GM23338 (cell line): ENCODE measurements around the gene MYF6. TPM values are rescaled to one million over a fixed set of nuclear protein-coding genes. Genes with fewer than 3 reads are reported as not detected.

Source experiments
- ATAC-seq: fragments of 200-7000 bp; cut with Tn5 transposase; 3 replicates; pipeline ENCODE4 v1.9.1; 2020
- DNase-seq: peaks from one replicate; pipeline ENCODE4 v3.0.0-alpha.2; 2015; ENCODE audit warnings: low spot score
- H2AFZ ChIP-seq: fragments of 200-600 bp; sonication (generic); 2 replicates; pipeline ENCODE4 v1.8.0; 2016; ENCODE audit warnings: antibody characterized with exemption, mild to moderate bottlenecking, moderate library complexity
- H3F3A ChIP-seq: fragments of 200-600 bp; sonication (generic); replicated peaks from 2 replicates; pipeline ENCODE4 v1.8.0; 2017; ENCODE audit warnings: antibody characterized with exemption, mixed run types, low read depth
- H3K27ac ChIP-seq: fragments of 200-600 bp; sonication (generic); 2 replicates; pipeline ENCODE4 v1.6.1; 2016; ENCODE audit warnings: low read depth
- H3K27me3 ChIP-seq: fragments of 200-600 bp; sonication (generic); 2 replicates; pipeline ENCODE4 v1.8.0; 2016; ENCODE audit warnings: mild to moderate bottlenecking, mixed run types, moderate library complexity; ENCODE audit not compliant: insufficient read depth
- H3K36me3 ChIP-seq: fragments of 200-600 bp; sonication (generic); 2 replicates; pipeline ENCODE4 v1.8.0; 2016; ENCODE audit warnings: mild to moderate bottlenecking; ENCODE audit not compliant: insufficient read depth
- H3K4me1 ChIP-seq: fragments of 200-600 bp; sonication (generic); 2 replicates; pipeline ENCODE4 v1.8.0; 2016; ENCODE audit warnings: mild to moderate bottlenecking, moderate library complexity; ENCODE audit not compliant: insufficient read depth
- H3K4me2 ChIP-seq: fragments of 200-600 bp; sonication (generic); 2 replicates; pipeline ENCODE4 v1.7.1; 2017; ENCODE audit warnings: mixed run types
- H3K4me3 ChIP-seq: fragments of 200-600 bp; sonication (generic); 2 replicates; pipeline ENCODE4 v1.6.1; 2016; ENCODE audit warnings: mixed run types
- H3K79me2 ChIP-seq: fragments of 200-600 bp; sonication (generic); replicated peaks from 2 replicates; pipeline ENCODE4 v1.8.0; 2017; ENCODE audit warnings: mild to moderate bottlenecking; ENCODE audit not compliant: insufficient read depth
- H3K9me2 ChIP-seq: fragments of 200-600 bp; sonication (generic); 2 replicates; pipeline ENCODE4 v1.8.0; 2017; ENCODE audit not compliant: insufficient read depth
- H4K20me1 ChIP-seq: fragments of 200-600 bp; sonication (generic); replicated peaks from 2 replicates; pipeline ENCODE4 v1.8.0; 2017; ENCODE audit warnings: mild to moderate bottlenecking; ENCODE audit not compliant: insufficient read depth
- H3K27ac Mint-ChIP-seq: 2 replicates; pipeline ENCODE4 v1.8.0; 2020; ENCODE audit warnings: inconsistent platforms, mild to moderate bottlenecking, moderate library complexity, mixed read lengths
- H3K27me3 Mint-ChIP-seq: 3 replicates; pipeline ENCODE4 v1.8.0; 2022; ENCODE audit warnings: low read depth, mild to moderate bottlenecking, moderate library complexity, mixed read lengths, inconsistent platforms; ENCODE audit not compliant: insufficient read depth, poor library complexity
- H3K36me3 Mint-ChIP-seq: 3 replicates; pipeline ENCODE4 v1.8.0; 2021; ENCODE audit warnings: low read depth, mild to moderate bottlenecking, inconsistent platforms, moderate library complexity, mixed read lengths
- H3K4me1 Mint-ChIP-seq: 3 replicates; pipeline ENCODE4 v1.8.0; 2020; ENCODE audit warnings: mild to moderate bottlenecking, inconsistent platforms, mixed read lengths
- H3K4me3 Mint-ChIP-seq: 3 replicates; pipeline ENCODE4 v1.8.0; 2021; ENCODE audit warnings: moderate library complexity, mild to moderate bottlenecking, inconsistent platforms, mixed read lengths
- H3K9me3 Mint-ChIP-seq: 3 replicates; pipeline ENCODE4 v1.8.0; 2020; ENCODE audit warnings: moderate library complexity, mild to moderate bottlenecking, inconsistent platforms, mixed read lengths
- CREB1 ChIP-seq: fragments of 250-450 bp; sonication (Bioruptor Pico); IDR thresholded peaks from 2 replicates; pipeline ENCODE4 v1.5.0; 2020; ENCODE audit warnings: low read depth, mild to moderate bottlenecking, moderate library complexity
- CTCF ChIP-seq, 2 experiments: fragments of 200-600 bp in 1 of 2; sonication (generic) in 1 of 2; conservative IDR thresholded peaks; 2 replicates each; pipeline versions ENCODE4 v1.5.1 to v1.6.1; 2016 to 2017; ENCODE audit warnings: antibody characterized with exemption in 2 of 2, low read depth in 2 of 2, mild to moderate bottlenecking in 2 of 2, moderate library complexity in 1 of 2
- EZH2 ChIP-seq: fragments of 200-600 bp; sonication (generic); IDR thresholded peaks from one replicate; pipeline ENCODE4 v1.8.0; 2017; ENCODE audit warnings: antibody characterized with exemption, mild to moderate bottlenecking, low read depth; ENCODE audit not compliant: unreplicated experiment
- JUNB ChIP-seq: IDR thresholded peaks from one replicate; pipeline ENCODE4 v1.6.1; 2016; ENCODE audit warnings: antibody characterized with exemption; ENCODE audit not compliant: unreplicated experiment
- POLR2AphosphoS5 ChIP-seq: IDR thresholded peaks from 2 replicates; pipeline ENCODE4 v1.6.1; 2016; ENCODE audit warnings: antibody characterized with exemption, low read depth
- STAT1 ChIP-seq: IDR thresholded peaks from one replicate; pipeline ENCODE4 v1.6.1; 2016; ENCODE audit warnings: antibody characterized with exemption; ENCODE audit not compliant: unreplicated experiment
- ZNF114 ChIP-seq: fragments of 250-450 bp; sonication (Bioruptor Pico); IDR thresholded peaks from 2 replicates; pipeline ENCODE4 v1.5.0; 2020; ENCODE audit warnings: mild to moderate bottlenecking, moderate library complexity
- ZNF331 ChIP-seq: fragments of 250-450 bp; sonication (Bioruptor Pico); IDR thresholded peaks from 2 replicates; pipeline ENCODE4 v1.5.0; 2020; ENCODE audit warnings: low read depth, mild to moderate bottlenecking, moderate library complexity
- ZNF462 ChIP-seq: fragments of 250-450 bp; sonication (Bioruptor Pico); IDR thresholded peaks from 2 replicates; pipeline ENCODE4 v1.5.0; 2020; ENCODE audit warnings: mild to moderate bottlenecking, moderate library complexity
- polyA plus RNA-seq: library from polyadenylated mRNA; unstranded; fragments of >200 nt; fragmentation: Nextera tagmentation; extraction: Ambion mirVana; gene quantifications from 2 replicates; pipeline ENCODE4 v1.2.1, GENCODE V29; 2016
- total RNA-seq: library from RNA; depleted of rRNA; stranded (reverse); fragments of >200 nt; shearing (Covaris generic); gene quantifications from 2 replicates; pipeline ENCODE4 v1.2.3, GENCODE V29; 2014

Gene MYF6
- total and polyA plus RNA-seq, 2 experiments from 2014 or later: not detected

GRCh38 chr12:80716696-80717469 is 9.4 kb downstream of the MYF6 start, which contains the start of gene MYF5 (continued):
- TF ChIP-seq ZNF462 (CRISPR knock-in tag): no peak
- TF ChIP-seq JUNB: no peak
- no peak for TF ChIP-seq ZNF114 (CRISPR knock-in tag)
- no peak for TF ChIP-seq STAT1

DNA sequence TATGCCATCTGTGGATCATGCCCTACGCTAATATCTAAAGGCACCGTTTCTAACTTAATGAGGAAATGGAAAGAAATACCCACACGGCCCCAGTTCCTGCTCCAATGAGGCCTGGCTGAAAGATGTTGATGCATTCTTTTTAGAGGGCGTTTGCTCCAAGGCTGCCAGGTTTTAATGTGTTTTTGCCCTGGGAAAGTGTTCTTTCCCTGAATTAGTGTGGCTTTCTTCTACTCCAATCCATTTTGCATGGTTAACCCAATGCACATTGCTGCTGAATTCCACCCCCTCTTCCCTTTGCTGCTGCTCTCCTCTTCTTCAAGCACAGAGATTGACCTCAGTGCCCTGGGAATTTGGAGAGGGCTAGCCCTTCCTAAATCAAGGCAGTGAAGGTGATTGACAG is 10.4 kb downstream of the MYF6 start:
- Mint-ChIP-seq H3K9me3 (no peaks in the 10 kb centered on the region), H3K36me3 (no peaks in the 10 kb centered on the region), H3K4me1 (peaks cover 35% of the 10 kb centered on the region), H3K27ac (no peak overlapping the region), H3K27me3 (peaks cover 30% of the 10 kb centered on the region), H3K4me3 (no peak overlapping the region)
- Histone ChIP-seq H3F3A (peaks cover 4% of the 10 kb centered on the region; the same call in 1 of the 2 replicates), H3K36me3 (no peaks in the 10 kb centered on the region), H2AFZ (no peak overlapping the region), H3K27ac (no peak overlapping the region), H3K27me3 (peaks cover 58% of the 10 kb centered on the region), H3K4me3 (no peak overlapping the region), H3K4me1 (peaks cover 37% of the 10 kb centered on the region), H3K79me2 (no peaks in the 10 kb centered on the region), H3K9me2 (no peaks in the 10 kb centered on the region), H3K4me2 (no peak overlapping the region), H4K20me1 (no peaks in the 10 kb centered on the region)
- no peak for TF ChIP-seq CTCF (conservative IDR thresholded peaks at IDR 0.05; ENCODE audit: low read depth in 2 of 2)
- TF ChIP-seq CREB1 (CRISPR knock-in tag): no peak
- TF ChIP-seq ZNF331 (CRISPR knock-in tag): no peak
- no peak for TF ChIP-seq POLR2AphosphoS5
- TF ChIP-seq EZH2: no peak
- ATAC-seq (no peak), DNase-seq (no peak)
